GM12878 (cell line): ENCODE results near the gene RHOBTB1. TPM values are rescaled to one million over a fixed set of nuclear protein-coding genes. Genes with fewer than 3 reads are reported as not detected.

Experiments
- ATAC-seq: fragments of 200-7000 bp; cut with Tn5 transposase; 3 replicates; pipeline ENCODE4 v1.9.1; 2020; ENCODE audit warnings: mild to moderate bottlenecking, moderate library complexity
- BruUV-seq: library from RNA; stranded (reverse); fragments of 400-500 nt; replicated peaks from 2 replicates; lab custom pipeline; 2021; lab: Mats Ljungman, UMichigan
- CTCF ChIA-PET: fragments of 300-600 bp; sonication (Branson Sonifier 250); formaldehyde crosslinking; extraction: SDS; loops from one replicate; lab custom pipeline; 2021; ENCODE audit warnings: inconsistent platforms; lab: Yijun Ruan, JAX
- POLR2A ChIA-PET: fragments of 350-600 bp; formaldehyde crosslinking; extraction: SDS; loops from one replicate; lab custom pipeline; 2021; ENCODE audit warnings: inconsistent platforms; lab: Charles Lee
- RAD21 ChIA-PET: fragments of 300-600 bp; sonication (Branson Sonifier 250); formaldehyde crosslinking; loops from one replicate; lab custom pipeline; 2023; ENCODE audit warnings: antibody characterized with exemption; ENCODE audit not compliant: unreplicated experiment; lab: Charles Lee
- SMC1A ChIA-PET: fragments of 300-600 bp; sonication (Branson Sonifier 250); formaldehyde crosslinking; loops from one replicate; lab custom pipeline; 2023; ENCODE audit not compliant: unreplicated experiment, uncharacterized antibody; lab: Charles Lee
- DNase-seq: peaks from one replicate; pipeline ENCODE4 v3.0.0-alpha.2; 2011; ENCODE audit warnings: low read depth, low spot score
- FAIRE-seq: peaks from 3 replicates; lab custom pipeline; 2011; peaks lifted over from hg19 to GRCh38; lab: Jason Lieb, UNC
- H2AFZ ChIP-seq: 2 replicates; pipeline ENCODE4 v1.6.0; 2011; ENCODE audit warnings: low read depth, low read length, control low read depth; ENCODE audit not compliant: control insufficient read depth
- H3K27ac ChIP-seq: 2 replicates; pipeline ENCODE4 v1.5.1; 2011; ENCODE audit warnings: control low read depth; ENCODE audit not compliant: control insufficient read depth, insufficient read depth
- H3K27me3 ChIP-seq, 2 experiments: replicated peaks in 1 of 2; 2 replicates each; pipeline versions ENCODE4 v1.6.0 to v1.6.1; 2011; ENCODE audit warnings: low read length in 1 of 2; ENCODE audit not compliant: control insufficient read depth in 2 of 2, insufficient read depth in 2 of 2
- H3K36me3 ChIP-seq, 2 experiments: 2 replicates each; pipeline ENCODE4 v1.5.1; 2011; ENCODE audit warnings: low read length in 1 of 2; ENCODE audit not compliant: control insufficient read depth in 2 of 2, insufficient read depth in 2 of 2
- H3K4me1 ChIP-seq: 2 replicates; pipeline ENCODE4 v1.6.1; 2011; ENCODE audit warnings: mild to moderate bottlenecking, low read length, moderate library complexity, mixed read lengths; ENCODE audit not compliant: control insufficient read depth, insufficient read depth
- H3K4me2 ChIP-seq: 2 replicates; pipeline ENCODE4 v1.6.0; 2011; ENCODE audit warnings: control low read depth; ENCODE audit not compliant: control insufficient read depth, insufficient read depth
- H3K4me3 ChIP-seq: fragments of 200-600 bp; sonication (generic); 2 replicates; pipeline ENCODE4 v1.5.1; 2016
- H3K79me2 ChIP-seq: 2 replicates; pipeline ENCODE4 v1.6.0; 2011; ENCODE audit warnings: low read length; ENCODE audit not compliant: control insufficient read depth, insufficient read depth
- H3K9ac ChIP-seq: 2 replicates; pipeline ENCODE4 v1.8.0; 2011; ENCODE audit warnings: low read length, control low read depth, mixed read lengths; ENCODE audit not compliant: control insufficient read depth, insufficient read depth
- H3K9me3 ChIP-seq: replicated peaks from 3 replicates; pipeline ENCODE4 v1.5.1; 2011; ENCODE audit warnings: mild to moderate bottlenecking, low read length; ENCODE audit not compliant: control insufficient read depth, insufficient read depth
- H4K20me1 ChIP-seq: 2 replicates; pipeline ENCODE4 v1.6.0; 2011; ENCODE audit not compliant: control insufficient read depth, insufficient read depth
- ATF2 ChIP-seq: IDR thresholded peaks from 2 replicates; pipeline ENCODE4 v1.6.1; 2012; ENCODE audit warnings: low read length, inconsistent platforms
- BHLHE40 ChIP-seq, 2 experiments: fragments of 450-650 bp in 1 of 2; IDR thresholded peaks; 2 replicates each; pipeline ENCODE4 v1.6.1; 2011 to 2017; ENCODE audit warnings: low read depth in 2 of 2, borderline replicate concordance in 1 of 2, improper control_type of control experiment in 1 of 2, low read length in 1 of 2, mild to moderate bottlenecking in 1 of 2
- BMI1 ChIP-seq: fragments of 450-650 bp; IDR thresholded peaks from 2 replicates; pipeline ENCODE4 v1.6.1; 2016; ENCODE audit warnings: mild to moderate bottlenecking, moderate library complexity, borderline replicate concordance
- ESRRA ChIP-seq: IDR thresholded peaks from 2 replicates; pipeline ENCODE4 v1.6.1; 2012; ENCODE audit warnings: mild to moderate bottlenecking, low read length, improper control_type of control experiment
- ETV6 ChIP-seq, 2 experiments: fragments of 450-650 bp in 1 of 2; IDR thresholded peaks in 1 of 2; conservative IDR thresholded peaks in 1 of 2; 2 replicates each; pipeline ENCODE4 v1.6.1; 2014; ENCODE audit warnings: antibody characterized with exemption in 1 of 2, borderline replicate concordance in 1 of 2, low read depth in 1 of 2, mild to moderate bottlenecking in 1 of 2, moderate library complexity in 1 of 2
- GABPA ChIP-seq: IDR thresholded peaks from 2 replicates; pipeline ENCODE4 v1.6.1; 2014; ENCODE audit warnings: antibody characterized with exemption, low read depth, mild to moderate bottlenecking, inconsistent platforms
- HDAC6 ChIP-seq: fragments of 200-600 bp; sonication (generic); IDR thresholded peaks from one replicate; pipeline ENCODE4 v1.8.0; 2017; ENCODE audit warnings: antibody characterized with exemption; ENCODE audit not compliant: unreplicated experiment
- IRF5 ChIP-seq: fragments of 450-650 bp; IDR thresholded peaks from 2 replicates; pipeline ENCODE4 v1.6.1; 2017; ENCODE audit warnings: borderline replicate concordance
- JUND ChIP-seq: IDR thresholded peaks from 2 replicates; pipeline ENCODE4 v1.6.1; 2012; ENCODE audit warnings: low read depth, mild to moderate bottlenecking, low read length, improper control_type of control experiment, moderate library complexity
- KLF5 ChIP-seq: fragments of 450-650 bp; IDR thresholded peaks from 2 replicates; pipeline ENCODE4 v1.6.1; 2014; ENCODE audit warnings: mild to moderate bottlenecking; ENCODE audit not compliant: partially characterized antibody
- MTA3 ChIP-seq: IDR thresholded peaks from 2 replicates; pipeline ENCODE4 v1.6.1; 2012; ENCODE audit warnings: low read length, inconsistent platforms, borderline replicate concordance
- NR2F1 ChIP-seq: fragments of 450-650 bp; conservative IDR thresholded peaks from 2 replicates; pipeline ENCODE4 v1.6.1; 2017; ENCODE audit warnings: mild to moderate bottlenecking
- RB1 ChIP-seq: fragments of 450-650 bp; formaldehyde crosslinking; IDR thresholded peaks from 2 replicates; pipeline ENCODE4 v1.6.1; 2017; ENCODE audit warnings: mild to moderate bottlenecking, borderline replicate concordance
- RELA ChIP-seq: fragments of 450-650 bp; IDR thresholded peaks from 2 replicates; pipeline ENCODE4 v1.8.0; 2014; ENCODE audit warnings: borderline replicate concordance; ENCODE audit not compliant: partially characterized antibody
- ZNF24 ChIP-seq: fragments of 450-650 bp; IDR thresholded peaks from 2 replicates; pipeline ENCODE4 v1.6.1; 2017; ENCODE audit warnings: antibody characterized with exemption, mild to moderate bottlenecking
- ZNF384 ChIP-seq: IDR thresholded peaks from 2 replicates; pipeline ENCODE4 v1.6.1; 2012; ENCODE audit warnings: low read depth, mild to moderate bottlenecking, low read length, improper control_type of control experiment, borderline replicate concordance
- ZNF687 ChIP-seq: fragments of 450-650 bp; IDR thresholded peaks from 2 replicates; pipeline ENCODE4 v1.6.1; 2017; ENCODE audit warnings: mild to moderate bottlenecking, moderate library complexity
- WGBS: methylation state at CpG from one replicate; pipeline ENCODE4 v1.1.6; 2016; ENCODE audit warnings: low lambda C conversion rate; ENCODE audit not compliant: insufficient replicate concordance, insufficient coverage; ENCODE audit errors: missing lambda C conversion rate; 5-methylcytosine and 5-hydroxymethylcytosine counted together
- in situ Hi-C: fragments of 300-500 bp; cut with MboI; formaldehyde crosslinking; loops from 9 replicates; pipeline ENCODE4 v1.14.3; 2018; ENCODE audit warnings: mixed read lengths
- intact Hi-C: fragments of 100-400 bp; cut with micrococcal nuclease; formaldehyde crosslinking; loops from one replicate; pipeline ENCODE4 v1.14.2; 2022; ENCODE audit not compliant: unreplicated experiment
- polyA plus RNA-seq, 11 experiments: library from polyadenylated mRNA; depleted of rRNA in 4 of 11; unstranded in 6 of 11; stranded (reverse) in 5 of 11; fragments of >200 nt; fragmentation: Nextera tagmentation in 4 of 11; fragmentation: Illumina TruSeq in 1 of 11; extraction: Ambion mirVana in 4 of 11; extraction: Trizol in 1 of 11; gene quantifications; 1 replicate in 1 of 11; 2 replicates in 10 of 11; pipeline versions ENCODE4 v1.2.1 to v1.2.3, GENCODE V29; 2011 to 2016; ENCODE audit warnings: inconsistent platforms in 2 of 11, missing spikeins in 2 of 11, low read depth in 1 of 11
- total RNA-seq, 4 experiments: library from RNA; depleted of rRNA in 3 of 4; stranded (reverse); fragments of >200 nt in 3 of 4; fragmentation: Illumina TruSeq in 1 of 4; extraction: Trizol in 1 of 4; gene quantifications; 2 replicates each; pipeline versions ENCODE4 v1.2.1 to v1.2.3, GENCODE V29; 2013 to 2021

The RHOBTB1 gene
- total and polyA plus RNA-seq, 10 of the 15 experiments (the other 5 are each of a cell fraction or from before 2014, with no cell fraction given), result not detected

- no TSS peak for BruUV-seq
- CTCF ChIA-PET, result no interaction called here
- no peak for TF ChIP-seq ESRRA
- TF ChIP-seq IRF5, result no peak
- TF ChIP-seq RB1, result no peak
- TF ChIP-seq JUND, result no peak
- TF ChIP-seq GABPA, result no peak
- TF ChIP-seq ZNF687, result no peak
- TF ChIP-seq BMI1, result no peak
- TF ChIP-seq ATF2, result no peak
- no peak for TF ChIP-seq NR2F1
- TF ChIP-seq KLF5, result no peak
- no peak for TF ChIP-seq BHLHE40 (IDR thresholded peaks at IDR 0.05; ENCODE audit: borderline replicate concordance in 1 of 2, low read depth in 2 of 2, low read length in 1 of 2)
- TF ChIP-seq ZNF24, result no peak
- TF ChIP-seq ETV6 (conservative IDR thresholded peaks at IDR 0.05 in 1 of 2, IDR thresholded peaks at IDR 0.05 in 1 of 2; ENCODE audit: borderline replicate concordance in 1 of 2, low read depth in 1 of 2), result no peak
- no peak for TF ChIP-seq ZNF384
- TF ChIP-seq RELA, result no peak
- TF ChIP-seq MTA3, result no peak
- TF ChIP-seq HDAC6, result no peak
- H3K4me3 ChIP-seq, result no peak overlapping the region
- SMC1A ChIA-PET, result no interaction called here
- WGBS, result 8% methylated on average over 4 of the region's 4 CpGs
- H4K20me1 ChIP-seq, result no peaks in the 10 kb centered on the region
- intact Hi-C loops (no loop called here), in situ Hi-C loops (no loop called here)
- DNase-seq (no peak), ATAC-seq (no peak), FAIRE-seq (no peak)
- POLR2A ChIA-PET, result no interaction called here
- no peaks in the 10 kb centered on the region for H3K36me3 ChIP-seq
- no peaks in the 10 kb centered on the region; the same call in 2 of the 3 replicates for H3K9me3 ChIP-seq
- RAD21 ChIA-PET, result no interaction called here
- no peaks in the 10 kb centered on the region for H3K79me2 ChIP-seq
- H3K27ac ChIP-seq, result no peak overlapping the region
- H3K4me2 ChIP-seq, result no peak overlapping the region
- no peaks in the 10 kb centered on the region for H3K4me1 ChIP-seq
- no peak overlapping the region for H2AFZ ChIP-seq
- no peaks in the 10 kb centered on the region for H3K27me3 ChIP-seq
- no peak overlapping the region for H3K9ac ChIP-seq
Observed at GRCh38 chr10:60905580-60905979, 38.4 kb downstream of the RHOBTB1 start.
